HG02970 (cell line): ENCODE data around the gene TNPO3.
A peak's percentile ranks its signal among the peaks of the same experiment; 100 is the strongest.

Experiments used
- ATAC-seq: cut with Tn5 transposase; IDR thresholded peaks from one replicate; pipeline ENCODE4 v1.9.1; 2021; ENCODE audit warnings: mild to moderate bottlenecking, moderate library complexity, moderate number of reproducible peaks; ENCODE audit not compliant: unreplicated experiment, low FRiP score

TNPO3 gene

GRCh38 chr7:129054438-129055293 is at the start of gene TNPO3:
Gene TNPO3, minus strand, starts transcription at chr7:129055111. Its CDS starts 341 bp downstream, at chr7:129054770.
- ATAC-seq, result peak; percentile 77

GRCh38 chr7:129103561-129104324 is 48.8 kb upstream of the TNPO3 start:
- no peak for ATAC-seq

- no peak for ATAC-seq
These were observed 46.8 kb upstream of the TNPO3 start for GRCh38 chr7:129101746-129102145.

- no peak for ATAC-seq
These were observed 45.9 kb upstream of the TNPO3 start for GRCh38 chr7:129100827-129101166.

GRCh38 chr7:129098409-129099084 is 43.6 kb upstream of the TNPO3 start:
- no peak for ATAC-seq

GRCh38 chr7:129095258-129095657 is 40.3 kb upstream of the TNPO3 start:
- peak; percentile 57 for ATAC-seq

- no peak for ATAC-seq
These were observed 39.6 kb upstream of the TNPO3 start for GRCh38 chr7:129094501-129094900.

- no peak for ATAC-seq
These were observed 39.1 kb upstream of the TNPO3 start for GRCh38 chr7:129093867-129094456.

GRCh38 chr7:129091484-129092002 is 36.6 kb upstream of the TNPO3 start:
- no peak for ATAC-seq

- no peak for ATAC-seq
These were observed 35.5 kb upstream of the TNPO3 start for GRCh38 chr7:129090300-129090907.

- no peak for ATAC-seq
These were observed 34.8 kb upstream of the TNPO3 start for GRCh38 chr7:129089521-129090212.

- ATAC-seq, result no peak
These were observed 30.1 kb upstream of the TNPO3 start for GRCh38 chr7:129084801-129085551.

- no peak for ATAC-seq
These were observed 28.6 kb upstream of the TNPO3 start for GRCh38 chr7:129083525-129083924.

- ATAC-seq, result no peak
These were observed 23.5 kb upstream of the TNPO3 start for GRCh38 chr7:129078455-129078854.

- ATAC-seq, result no peak
These were observed 22.0 kb upstream of the TNPO3 start for GRCh38 chr7:129076886-129077285.

GRCh38 chr7:129074994-129075393 is 20.1 kb upstream of the TNPO3 start:
- no peak for ATAC-seq

GRCh38 chr7:129074361-129074871 is 19.5 kb upstream of the TNPO3 start:
- no peak for ATAC-seq

- ATAC-seq, result no peak
These were observed 18.8 kb upstream of the TNPO3 start for GRCh38 chr7:129073738-129074137.

- no peak for ATAC-seq
These were observed 18.3 kb upstream of the TNPO3 start for GRCh38 chr7:129073204-129073603.
